ENCODE data around the gene VAV3. TPM values are rescaled to one million over a fixed set of nuclear protein-coding genes. Genes with fewer than 3 reads are reported as not detected.

The VAV3 gene
- polyA plus RNA-seq, 3 donors = 5.4 to 9.2 (median 9.0) TPM

DNA sequence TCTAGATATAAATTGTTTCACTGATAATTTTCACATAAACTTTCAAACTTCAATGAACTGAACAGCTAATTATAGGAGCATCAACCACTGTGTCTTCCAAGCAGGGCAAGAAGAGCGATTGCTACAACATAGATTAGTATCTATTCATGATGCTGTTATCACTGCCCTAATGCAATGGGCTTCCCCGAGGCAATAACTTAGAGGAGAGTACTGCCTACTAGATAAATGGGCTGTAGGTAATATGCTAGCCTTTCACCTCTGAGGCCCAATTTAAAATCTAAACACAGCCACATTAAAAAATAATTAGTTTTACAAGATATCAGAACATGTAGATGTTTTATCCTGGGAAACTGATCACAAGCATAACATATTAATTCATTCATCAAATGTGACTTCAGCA is 318.0 kb downstream of the VAV3 start:
- Histone ChIP-seq H2AFZ (ENCODE audit: insufficient read depth, low read depth, low read length, poor library complexity, severe bottlenecking) (no peak overlapping the region), H4K20me1 (ENCODE audit: insufficient read depth, low read length) (no peaks in the 10 kb centered on the region), H3K4me3 (replicated peaks in 1 of 3; ENCODE audit: low read depth in 2 of 3, low read length in 3 of 3) (no peak overlapping the region), H3K4me1 (ENCODE audit: control insufficient read depth in 1 of 2, insufficient read depth in 2 of 2, low read length in 2 of 2) (no peaks in the 10 kb centered on the region), H3K36me3 (replicated peaks in 1 of 2; ENCODE audit: control insufficient read depth in 1 of 2, insufficient read depth in 2 of 2, low read length in 2 of 2) (peaks cover 1 to 10% of the 10 kb centered on the region in 2 donors), H3K79me2 (ENCODE audit: insufficient read depth, low read length) (no peaks in the 10 kb centered on the region), H3K4me2 (replicated peaks; ENCODE audit: extremely low read depth, low read length, poor library complexity, severe bottlenecking) (no peak overlapping the region), H3K27ac (ENCODE audit: low read depth in 1 of 2, low read length in 2 of 2) (no peak overlapping the region), H3K9me3 (replicated peaks in 1 of 2; ENCODE audit: control insufficient read depth in 1 of 2, insufficient read depth in 1 of 2, low read length in 2 of 2) (no peaks in the 10 kb centered on the region), H3K9ac (ENCODE audit: insufficient read depth, low read length, poor library complexity, severe bottlenecking) (no peak overlapping the region), H3K27me3 (ENCODE audit: control insufficient read depth in 2 of 2, insufficient read depth in 2 of 2, low read length in 2 of 2) (no peaks in the 10 kb centered on the region)
- DNase-seq = no peak
- TF ChIP-seq, protein P1, sequence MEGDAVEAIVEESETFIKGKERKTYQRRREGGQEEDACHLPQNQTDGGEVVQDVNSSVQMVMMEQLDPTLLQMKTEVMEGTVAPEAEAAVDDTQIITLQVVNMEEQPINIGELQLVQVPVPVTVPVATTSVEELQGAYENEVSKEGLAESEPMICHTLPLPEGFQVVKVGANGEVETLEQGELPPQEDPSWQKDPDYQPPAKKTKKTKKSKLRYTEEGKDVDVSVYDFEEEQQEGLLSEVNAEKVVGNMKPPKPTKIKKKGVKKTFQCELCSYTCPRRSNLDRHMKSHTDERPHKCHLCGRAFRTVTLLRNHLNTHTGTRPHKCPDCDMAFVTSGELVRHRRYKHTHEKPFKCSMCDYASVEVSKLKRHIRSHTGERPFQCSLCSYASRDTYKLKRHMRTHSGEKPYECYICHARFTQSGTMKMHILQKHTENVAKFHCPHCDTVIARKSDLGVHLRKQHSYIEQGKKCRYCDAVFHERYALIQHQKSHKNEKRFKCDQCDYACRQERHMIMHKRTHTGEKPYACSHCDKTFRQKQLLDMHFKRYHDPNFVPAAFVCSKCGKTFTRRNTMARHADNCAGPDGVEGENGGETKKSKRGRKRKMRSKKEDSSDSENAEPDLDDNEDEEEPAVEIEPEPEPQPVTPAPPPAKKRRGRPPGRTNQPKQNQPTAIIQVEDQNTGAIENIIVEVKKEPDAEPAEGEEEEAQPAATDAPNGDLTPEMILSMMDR (IDR thresholded peaks at IDR 0.05) = no peak
- H3K27me3 Mint-ChIP-seq (ENCODE audit: low read depth in 3 of 3) = no peaks in the 10 kb centered on the region
- H3K4me3 Mint-ChIP-seq = no peak overlapping the region
- H3K4me1 Mint-ChIP-seq = no peaks in the 10 kb centered on the region
- peaks cover 0 to 2% (median 0%) of the 10 kb centered on the region in 7 donors for H3K9me3 Mint-ChIP-seq
- WGBS (ENCODE audit: insufficient coverage) = no CpG with 5 or more reads among the region's 2 CpGs
- no peak overlapping the region for H3K27ac Mint-ChIP-seq
- peaks cover 9 to 12% of the 10 kb centered on the region in 2 donors for H3K36me3 Mint-ChIP-seq
- intact Hi-C loops (cut with micrococcal nuclease) = no loop called here

DNA sequence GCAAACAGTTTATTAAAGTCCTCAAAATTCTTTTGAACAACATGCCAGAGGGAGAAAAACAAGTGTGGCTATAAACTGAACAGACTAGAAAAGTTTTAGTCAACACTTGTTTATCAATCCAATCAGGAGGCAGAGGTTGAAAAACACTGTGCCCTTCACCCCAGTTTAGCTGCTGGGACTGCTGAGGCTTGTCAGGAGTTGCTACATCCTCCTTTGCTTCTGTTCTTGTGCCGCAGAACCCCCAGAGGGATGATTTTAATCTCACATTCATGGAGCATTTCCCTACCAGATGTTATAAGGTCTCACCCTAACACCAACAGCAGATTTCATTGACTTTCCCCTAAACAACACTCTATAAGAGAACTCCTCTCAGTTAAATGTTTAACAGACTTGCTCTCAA is 321.2 kb downstream of the VAV3 start:
- TF ChIP-seq, protein P1 (IDR thresholded peaks at IDR 0.05) = no peak
- H3K4me1 Mint-ChIP-seq = peaks cover 11% of the 10 kb centered on the region
- H3K4me3 Mint-ChIP-seq = no peak overlapping the region

More for the DNA sequence above, 321.2 kb downstream of the VAV3 start:
- Histone ChIP-seq H3K9ac (ENCODE audit: insufficient read depth, low read length, poor library complexity, severe bottlenecking) (no peak overlapping the region), H3K27me3 (ENCODE audit: control insufficient read depth in 2 of 2, insufficient read depth in 2 of 2, low read length in 2 of 2) (no peaks in the 10 kb centered on the region), H4K20me1 (ENCODE audit: insufficient read depth, low read length) (no peaks in the 10 kb centered on the region), H2AFZ (ENCODE audit: insufficient read depth, low read depth, low read length, poor library complexity, severe bottlenecking) (no peak overlapping the region), H3K4me1 (ENCODE audit: control insufficient read depth in 1 of 2, insufficient read depth in 2 of 2, low read length in 2 of 2) (peaks cover 0 to 4% of the 10 kb centered on the region in 2 donors), H3K79me2 (ENCODE audit: insufficient read depth, low read length) (no peaks in the 10 kb centered on the region), H3K27ac (ENCODE audit: low read depth in 1 of 2, low read length in 2 of 2) (no peak overlapping the region), H3K9me3 (replicated peaks in 1 of 2; ENCODE audit: control insufficient read depth in 1 of 2, insufficient read depth in 1 of 2, low read length in 2 of 2) (no peaks in the 10 kb centered on the region), H3K36me3 (replicated peaks in 1 of 2; ENCODE audit: control insufficient read depth in 1 of 2, insufficient read depth in 2 of 2, low read length in 2 of 2) (peaks cover 7 to 22% of the 10 kb centered on the region in 2 donors), H3K4me3 (replicated peaks in 1 of 3; ENCODE audit: low read depth in 2 of 3, low read length in 3 of 3) (no peak overlapping the region), H3K4me2 (replicated peaks; ENCODE audit: extremely low read depth, low read length, poor library complexity, severe bottlenecking) (no peak overlapping the region)
- Mint-ChIP-seq H3K27me3 (ENCODE audit: low read depth in 3 of 3) (no peaks in the 10 kb centered on the region), H3K27ac (peak overlapping the region in 1 of 7 donors; percentile 44), H3K36me3 (peaks cover 27 to 31% of the 10 kb centered on the region in 2 donors), H3K9me3 (peaks cover 0 to 2% (median 0%) of the 10 kb centered on the region in 7 donors)
- WGBS (ENCODE audit: insufficient coverage) = 14% methylated on average over 1 of the region's 1 CpG
- DNase-seq = no peak
- intact Hi-C loops (cut with micrococcal nuclease) = no loop called here

Measured in CD14-positive monocyte (primary cell).